T47D (cell line): ENCODE data around the gene OGFOD2.

Experiments used
- DNase-seq, 2 experiments: peaks; one replicate each; pipeline versions ENCODE4 v3.0.0 to v3.0.0-alpha.2; 2011 to 2012; ENCODE audit warnings: low read depth in 1 of 2, low spot score in 1 of 2
- JUND ChIP-seq: IDR thresholded peaks from 2 replicates; pipeline ENCODE4 v1.6.1; 2012; ENCODE audit warnings: low read depth
- in situ Hi-C: cut with HindIII; loops from 2 replicates; pipeline ENCODE4 v1.10.0; 2016; ENCODE audit warnings: low sequenced_read_pairs, low pct_unique_long_range_greater_than_20kb

Gene OGFOD2

GRCh38 chr12:122989225-122989839 lies 14.3 kb downstream of the OGFOD2 start:
- in situ Hi-C loops = no loop called here
- no peak for DNase-seq

GRCh38 chr12:122989874-122990419 lies 14.9 kb downstream of the OGFOD2 start:
- no peak for DNase-seq
- TF ChIP-seq JUND = no peak
- in situ Hi-C loops = no loop called here

More at GRCh38 chr12:122989225-122989839, 14.3 kb downstream of the OGFOD2 start:
- TF ChIP-seq JUND = no peak

- no peak for DNase-seq
- in situ Hi-C loops = no loop called here
- TF ChIP-seq JUND = no peak
Observed at GRCh38 chr12:122990561-122990960, 15.5 kb downstream of the OGFOD2 start.

- in situ Hi-C loops = no loop called here
- DNase-seq = no peak
- TF ChIP-seq JUND = no peak
Observed at GRCh38 chr12:122990961-122991622, 16.0 kb downstream of the OGFOD2 start.

GRCh38 chr12:122991623-122992275 lies 16.7 kb downstream of the OGFOD2 start:
- DNase-seq = no peak
- in situ Hi-C loops = no loop called here
- no peak for TF ChIP-seq JUND

- in situ Hi-C loops = no loop called here
- no peak for DNase-seq
- TF ChIP-seq JUND = no peak
Observed at GRCh38 chr12:122992386-122992785, 17.3 kb downstream of the OGFOD2 start.

GRCh38 chr12:122994140-122994675 lies 19.2 kb downstream of the OGFOD2 start:
- TF ChIP-seq JUND = no peak
- DNase-seq = no peak
- in situ Hi-C loops = no loop called here

GRCh38 chr12:122994781-122995502 lies 19.9 kb downstream of the OGFOD2 start:
- in situ Hi-C loops = no loop called here
- DNase-seq = no peak
- no peak for TF ChIP-seq JUND

- in situ Hi-C loops = no loop called here
- TF ChIP-seq JUND = no peak
Observed at GRCh38 chr12:122995503-122996187, 20.6 kb downstream of the OGFOD2 start.

GRCh38 chr12:122996188-122996601 lies 21.2 kb downstream of the OGFOD2 start:
- in situ Hi-C loops = no loop called here
- DNase-seq = no peak
- TF ChIP-seq JUND = no peak

More at GRCh38 chr12:122995503-122996187, 20.6 kb downstream of the OGFOD2 start:
- no peak for DNase-seq

GRCh38 chr12:122996621-122997342 lies 21.7 kb downstream of the OGFOD2 start:
- no peak for TF ChIP-seq JUND
- in situ Hi-C loops = no loop called here
- no peak for DNase-seq
